Fibroblast of villous mesenchyme (primary cell): ENCODE measurements around the gene ST8SIA3. TPM values are rescaled to one million over a fixed set of nuclear protein-coding genes. Genes with fewer than 3 reads are reported as not detected.
"Not testable (repeated sequence)": the region's sequence is repeated elsewhere in the genome, so short reads cannot be mapped to it uniquely, and the experiment has no call there.

Experiments
- DNase-seq: peaks from one replicate; pipeline ENCODE4 v3.0.0-alpha.2; 2010; ENCODE audit warnings: low read depth
- H3K4me3 ChIP-seq: 2 replicates; pipeline ENCODE4 v1.5.1; 2011; ENCODE audit warnings: low read depth, mild to moderate bottlenecking, low read length
- total RNA-seq: library from RNA; depleted of rRNA; stranded (reverse); fragments of >200 nt; gene quantifications from 2 replicates; pipeline ENCODE4 v1.2.3, GENCODE V29; 2012
- TF ChIP-seq, protein P1 (sequence below): IDR thresholded peaks from 2 replicates; pipeline ENCODE4 v1.5.1; 2012; ENCODE audit warnings: low read depth, mild to moderate bottlenecking, low read length; ENCODE audit not compliant: insufficient read depth

Gene ST8SIA3
- total RNA-seq, 1 donor = not detected

DNA sequence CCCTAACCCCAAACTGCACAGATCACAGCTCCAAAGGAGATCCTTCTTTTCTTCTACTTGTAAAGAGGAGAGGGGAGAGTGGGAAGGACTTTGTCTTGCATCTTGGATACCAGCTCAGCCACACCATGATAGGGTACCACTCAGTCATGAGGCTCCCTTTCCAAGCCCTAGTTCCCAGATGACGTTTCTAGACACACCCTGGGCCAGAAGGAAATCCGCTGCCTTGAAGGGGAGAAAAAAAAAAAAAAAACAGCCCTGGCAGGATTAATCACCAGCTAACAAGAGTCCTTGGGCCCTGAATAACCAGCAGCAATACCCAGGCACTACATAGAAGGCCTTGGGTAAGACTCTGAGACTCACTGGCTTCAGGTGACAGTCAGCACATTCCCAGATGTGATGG, 36.9 kb downstream of the ST8SIA3 start:
- no peak for DNase-seq
- TF ChIP-seq, protein P1, sequence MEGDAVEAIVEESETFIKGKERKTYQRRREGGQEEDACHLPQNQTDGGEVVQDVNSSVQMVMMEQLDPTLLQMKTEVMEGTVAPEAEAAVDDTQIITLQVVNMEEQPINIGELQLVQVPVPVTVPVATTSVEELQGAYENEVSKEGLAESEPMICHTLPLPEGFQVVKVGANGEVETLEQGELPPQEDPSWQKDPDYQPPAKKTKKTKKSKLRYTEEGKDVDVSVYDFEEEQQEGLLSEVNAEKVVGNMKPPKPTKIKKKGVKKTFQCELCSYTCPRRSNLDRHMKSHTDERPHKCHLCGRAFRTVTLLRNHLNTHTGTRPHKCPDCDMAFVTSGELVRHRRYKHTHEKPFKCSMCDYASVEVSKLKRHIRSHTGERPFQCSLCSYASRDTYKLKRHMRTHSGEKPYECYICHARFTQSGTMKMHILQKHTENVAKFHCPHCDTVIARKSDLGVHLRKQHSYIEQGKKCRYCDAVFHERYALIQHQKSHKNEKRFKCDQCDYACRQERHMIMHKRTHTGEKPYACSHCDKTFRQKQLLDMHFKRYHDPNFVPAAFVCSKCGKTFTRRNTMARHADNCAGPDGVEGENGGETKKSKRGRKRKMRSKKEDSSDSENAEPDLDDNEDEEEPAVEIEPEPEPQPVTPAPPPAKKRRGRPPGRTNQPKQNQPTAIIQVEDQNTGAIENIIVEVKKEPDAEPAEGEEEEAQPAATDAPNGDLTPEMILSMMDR = no peak
- no peak overlapping the region for H3K4me3 ChIP-seq

DNA sequence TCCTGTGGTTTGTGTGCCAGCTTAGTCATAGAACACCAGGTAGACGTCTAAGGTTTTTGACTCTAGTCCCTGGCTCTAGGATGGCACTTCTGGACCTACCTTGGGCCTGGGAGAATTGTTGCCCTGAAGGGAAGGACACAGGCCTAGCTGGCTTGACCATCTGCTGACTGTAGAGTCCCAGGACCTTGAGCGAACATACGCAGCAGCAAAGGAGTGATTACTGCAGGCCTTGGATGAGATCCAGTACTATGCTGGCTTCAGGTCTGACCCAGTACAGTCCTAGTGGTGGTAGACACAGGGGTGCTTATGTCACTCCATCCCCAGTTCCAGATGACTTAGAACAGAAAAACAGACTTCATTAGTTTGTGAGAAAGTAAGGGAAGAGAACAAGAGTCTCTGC, 37.7 kb downstream of the ST8SIA3 start:
- TF ChIP-seq, protein P1 = no peak
- DNase-seq = no peak

DNA sequence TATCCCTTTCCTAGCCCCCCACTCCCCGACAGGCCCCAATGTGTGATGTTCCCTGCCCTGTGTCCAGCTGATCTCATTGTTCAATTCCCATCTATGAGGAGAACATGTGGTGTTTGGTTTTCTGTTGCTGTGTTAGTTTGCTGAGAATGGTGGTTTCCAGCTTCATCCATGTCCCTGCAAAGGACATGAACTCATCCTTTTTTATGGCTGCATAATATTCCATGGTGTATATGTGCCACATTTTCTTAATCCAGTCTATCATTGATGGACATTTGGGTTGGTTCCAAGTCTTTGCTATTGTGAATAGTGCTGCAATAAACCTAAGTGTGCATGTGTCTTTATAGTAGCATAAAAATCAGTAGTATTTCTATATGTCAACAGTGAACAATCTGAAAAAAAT, 42.4 kb downstream of the ST8SIA3 start:
- H3K4me3 ChIP-seq, DNase-seq: not testable (repeated sequence)

More for the DNA sequence above, 37.7 kb downstream of the ST8SIA3 start:
- no peak overlapping the region for H3K4me3 ChIP-seq

DNA sequence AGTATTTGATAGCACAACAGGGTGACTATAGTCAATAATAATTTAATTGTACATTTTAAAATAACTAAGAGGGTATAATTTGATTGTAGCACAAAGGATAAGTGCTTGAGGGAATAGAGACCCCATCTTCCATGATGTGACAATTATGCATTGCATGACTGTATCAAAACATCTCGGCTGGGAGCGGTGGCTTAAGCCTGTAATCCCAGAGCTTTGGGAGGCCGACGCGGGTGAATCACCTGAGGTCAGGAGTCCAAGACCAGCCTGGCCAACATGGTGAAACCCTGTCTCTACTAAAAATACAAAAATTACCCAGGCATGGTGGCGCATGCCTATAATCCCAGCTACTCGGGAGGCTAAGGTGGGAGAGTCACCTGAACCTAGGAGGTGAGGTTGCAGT, 44.5 kb downstream of the ST8SIA3 start:
- H3K4me3 ChIP-seq, DNase-seq: not testable (repeated sequence)

DNA sequence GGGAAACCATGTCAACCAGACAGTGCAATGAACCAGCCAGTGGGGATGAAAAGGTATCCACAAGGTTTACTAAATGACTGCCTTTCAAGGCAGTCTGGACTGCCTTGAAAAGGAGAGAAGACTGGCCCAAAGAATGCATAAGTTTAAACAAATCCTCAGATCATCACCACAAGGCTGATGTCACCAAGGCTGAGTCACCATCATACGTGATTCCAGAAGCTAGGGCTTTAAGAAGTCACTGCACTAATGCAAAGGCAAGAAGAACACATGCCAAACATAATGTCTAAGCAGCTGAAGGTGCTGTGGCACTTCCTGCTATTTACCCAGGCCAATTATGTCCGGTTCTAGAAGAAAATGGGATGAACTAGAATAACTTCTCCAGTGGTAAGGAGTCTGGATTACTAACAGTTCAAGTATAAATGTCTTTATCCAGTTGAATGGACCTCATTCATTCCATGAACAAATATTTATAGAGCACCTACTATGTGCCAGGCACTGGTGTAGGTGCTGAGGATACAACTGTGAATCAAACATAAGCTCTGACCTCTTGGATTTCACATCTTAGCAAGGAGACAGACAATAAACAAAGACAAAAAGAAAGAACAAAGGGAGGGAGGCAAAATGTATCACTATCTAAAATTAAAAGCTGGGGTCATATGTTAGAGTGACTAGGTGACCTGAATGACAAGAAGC, 45.2 kb downstream of the ST8SIA3 start:
- no peak overlapping the region for H3K4me3 ChIP-seq
- DNase-seq = no peak
- TF ChIP-seq, protein P1 = no peak

DNA sequence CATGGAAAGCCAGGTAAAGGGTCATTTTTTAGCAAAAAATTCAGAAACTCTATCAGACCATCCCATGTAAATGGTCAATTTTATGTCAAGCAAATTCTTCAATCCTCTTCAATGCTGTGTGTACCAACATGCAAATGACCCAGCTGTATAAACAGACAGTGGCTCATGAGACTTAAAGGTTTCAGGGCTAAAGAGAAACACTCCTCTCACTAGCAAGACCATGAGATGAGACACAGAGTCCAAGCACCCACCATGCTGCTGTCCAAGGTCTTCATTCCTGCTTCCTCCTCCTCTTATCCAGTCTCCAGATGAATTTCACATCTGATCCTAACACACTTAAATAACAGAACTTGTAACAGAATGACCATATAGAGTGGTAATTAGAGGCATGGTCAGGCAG, 52.0 kb downstream of the ST8SIA3 start:
- TF ChIP-seq, protein P1 = no peak
- no peak overlapping the region for H3K4me3 ChIP-seq
- no peak for DNase-seq

DNA sequence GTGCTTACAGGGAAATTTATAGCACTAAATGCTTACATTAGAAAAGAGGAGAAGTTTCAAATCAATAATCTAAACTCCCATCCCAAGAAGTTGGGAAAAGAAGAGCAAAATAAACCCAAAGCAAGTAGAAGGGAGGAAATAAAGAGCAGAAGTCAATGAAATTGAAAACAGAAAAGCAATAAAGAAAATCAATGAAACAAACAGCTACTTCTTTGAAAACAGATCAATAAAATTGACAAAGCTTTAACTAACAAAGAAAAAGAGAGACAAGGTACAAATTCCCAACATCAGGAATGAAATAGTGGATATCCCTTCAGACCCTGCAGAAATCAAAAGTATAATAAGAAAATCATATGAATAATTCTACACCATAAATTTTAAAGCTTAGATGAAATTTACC, 57.3 kb downstream of the ST8SIA3 start:
- TF ChIP-seq, protein P1 = no peak
- no peak for DNase-seq
- no peak overlapping the region for H3K4me3 ChIP-seq

DNA sequence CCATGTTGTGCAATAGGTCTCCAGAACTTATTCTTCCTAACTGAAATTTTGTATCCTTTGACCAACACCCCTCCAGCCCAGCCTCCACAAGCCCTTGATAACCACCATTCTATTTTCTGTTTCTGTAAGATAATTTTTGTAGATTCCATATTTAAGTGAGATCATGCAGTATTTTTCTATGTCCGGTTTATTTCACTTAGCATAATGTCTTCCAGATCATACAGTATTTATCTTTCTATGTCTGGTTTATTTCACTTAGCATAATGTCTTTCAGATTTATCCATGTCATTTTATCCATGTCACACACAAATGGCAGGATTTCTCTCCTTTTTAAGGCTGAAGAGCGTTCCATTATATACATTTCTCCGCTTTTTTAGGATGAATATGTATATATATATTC, 58.4 kb downstream of the ST8SIA3 start:
- no peak for DNase-seq
- TF ChIP-seq, protein P1 = no peak
- no peak overlapping the region for H3K4me3 ChIP-seq
